HG03439 (cell line): ENCODE results near the gene TIMM8A.
A peak's percentile ranks its signal among the peaks of the same experiment; 100 is the strongest.
"Not testable (repeated sequence)": the region's sequence is repeated elsewhere in the genome, so short reads cannot be mapped to it uniquely, and the experiment has no call there.

Experiments
- ATAC-seq: cut with Tn5 transposase; IDR thresholded peaks from one replicate; pipeline ENCODE4 v1.9.1; 2021; ENCODE audit warnings: mild to moderate bottlenecking, moderate library complexity; ENCODE audit not compliant: unreplicated experiment

The TIMM8A gene

GRCh38 chrX:101360390-101360789 is 11.8 kb upstream of the TIMM8A start:
- no peak for ATAC-seq

- no peak for ATAC-seq
These were observed 11.4 kb upstream of the TIMM8A start for GRCh38 chrX:101359966-101360365.

DNA sequence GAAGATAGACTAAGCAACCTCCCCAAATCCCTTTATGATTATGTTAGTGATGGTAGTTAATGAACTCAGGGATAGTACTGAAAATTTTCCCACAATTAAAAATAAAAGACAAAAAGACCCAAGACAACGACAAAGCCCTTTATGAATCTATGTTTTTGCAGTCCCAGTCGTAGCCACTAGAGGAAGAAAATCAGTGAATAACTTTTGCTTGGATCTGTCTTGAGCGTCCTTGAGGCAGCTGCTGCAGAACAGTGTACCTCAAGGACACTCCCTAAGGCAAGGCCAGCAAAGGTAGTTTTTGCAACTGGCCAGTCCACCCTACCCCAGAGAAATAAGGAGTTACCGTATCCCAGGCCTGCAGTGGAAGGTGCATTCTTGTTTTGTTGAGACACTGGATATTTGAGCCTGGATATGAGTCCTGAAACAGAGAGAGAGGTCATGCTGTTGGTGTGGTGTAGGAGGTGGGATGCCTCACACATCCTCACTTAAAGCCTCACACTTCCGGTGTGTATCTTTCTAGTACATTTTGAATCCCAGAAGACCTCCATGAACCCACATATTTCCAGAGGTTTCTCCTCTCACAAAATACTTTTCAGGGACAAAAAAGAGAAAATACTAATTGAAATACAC is 8.7 kb upstream of the TIMM8A start:
- no peak for ATAC-seq

- no peak for ATAC-seq
These were observed 636 bp upstream of the TIMM8A start for GRCh38 chrX:101349193-101349562.

DNA sequence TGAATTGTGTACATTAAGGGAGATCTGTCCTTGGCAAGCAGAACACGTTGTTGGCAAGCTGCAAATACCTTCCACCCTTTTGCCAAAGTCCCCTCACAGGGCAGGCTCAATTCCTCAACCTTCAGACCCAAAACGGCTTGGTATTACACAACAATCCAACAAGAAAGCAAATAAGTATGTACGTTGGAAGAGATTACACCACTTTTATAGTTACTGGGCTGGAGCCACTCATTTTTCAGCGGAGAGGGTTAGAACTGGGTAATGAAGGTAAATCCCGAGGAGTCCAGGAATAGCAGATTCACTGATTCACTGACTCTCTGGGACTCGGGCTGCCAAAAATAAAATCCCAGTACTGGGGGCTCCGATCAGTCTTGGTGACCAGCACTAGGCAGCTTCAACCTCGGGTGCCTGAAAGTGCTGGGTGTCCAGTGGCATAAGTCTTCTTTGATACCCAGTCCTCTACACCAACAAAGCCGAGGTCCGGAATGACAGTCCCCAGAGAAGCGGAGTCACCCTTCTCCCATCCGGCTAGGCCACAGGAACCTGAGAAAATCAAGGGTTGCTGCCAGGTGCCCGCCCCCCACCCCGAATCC is 587 bp downstream of the TIMM8A start:
- ATAC-seq: peak; percentile 13

DNA sequence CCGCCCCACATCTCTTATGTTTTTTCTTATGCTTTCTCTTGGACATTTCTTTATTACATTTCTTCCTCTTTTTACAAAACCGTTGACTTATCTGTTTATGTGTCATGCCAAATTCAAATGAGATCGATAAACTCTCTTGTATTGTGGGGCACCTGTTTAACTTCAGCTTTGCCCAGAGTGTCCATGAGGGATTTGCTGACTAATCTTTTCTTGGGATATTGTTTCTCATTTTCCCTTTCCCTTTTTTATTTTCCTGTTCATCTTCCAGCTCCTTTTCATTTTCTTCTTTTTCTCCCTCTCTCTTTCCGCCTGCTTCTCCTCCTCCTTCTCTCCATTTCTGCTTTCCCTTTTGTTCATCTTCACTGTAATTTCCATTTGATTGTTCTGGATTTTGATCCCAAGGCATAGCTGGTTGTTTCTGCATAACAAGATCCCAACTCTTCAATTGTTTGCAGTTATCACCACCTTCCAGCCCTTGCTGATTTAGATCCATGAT is 10.7 kb downstream of the TIMM8A start:
- ATAC-seq: no peak

- not testable (repeated sequence) for ATAC-seq
These were observed 14.2 kb downstream of the TIMM8A start for GRCh38 chrX:101334310-101334709.

GRCh38 chrX:101326600-101326999 is 21.9 kb downstream of the TIMM8A start:
- ATAC-seq: not testable (repeated sequence)

DNA sequence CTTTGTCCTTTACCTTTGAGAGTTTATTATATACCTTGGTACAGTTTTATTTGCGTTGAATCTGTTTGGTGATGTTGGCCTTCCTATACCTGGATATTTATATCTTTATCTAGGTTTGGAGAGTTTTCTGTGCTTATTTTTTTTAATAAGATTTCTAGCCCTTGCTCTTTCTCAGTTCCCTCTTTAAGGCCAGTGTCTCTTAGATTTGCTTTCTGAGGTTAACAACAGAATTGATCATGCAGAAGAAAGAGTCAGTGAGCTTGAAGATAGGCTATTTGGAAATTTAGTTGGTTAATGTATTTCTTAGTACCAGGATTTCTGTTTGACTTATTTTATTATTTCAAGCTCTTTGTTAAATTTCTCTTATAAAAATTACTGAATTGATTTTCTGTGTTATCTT is 44.8 kb downstream of the TIMM8A start:
- ATAC-seq: no peak
